ENCODE data around the gene C1QTNF8.

GRCh38 chr16:1144476-1145382 is 48.7 kb upstream of the C1QTNF8 start:
- no peak for TF ChIP-seq ZNF791 (tag by site-specific recombination; IDR thresholded peaks at IDR 0.05)
- TF ChIP-seq, protein P1, sequence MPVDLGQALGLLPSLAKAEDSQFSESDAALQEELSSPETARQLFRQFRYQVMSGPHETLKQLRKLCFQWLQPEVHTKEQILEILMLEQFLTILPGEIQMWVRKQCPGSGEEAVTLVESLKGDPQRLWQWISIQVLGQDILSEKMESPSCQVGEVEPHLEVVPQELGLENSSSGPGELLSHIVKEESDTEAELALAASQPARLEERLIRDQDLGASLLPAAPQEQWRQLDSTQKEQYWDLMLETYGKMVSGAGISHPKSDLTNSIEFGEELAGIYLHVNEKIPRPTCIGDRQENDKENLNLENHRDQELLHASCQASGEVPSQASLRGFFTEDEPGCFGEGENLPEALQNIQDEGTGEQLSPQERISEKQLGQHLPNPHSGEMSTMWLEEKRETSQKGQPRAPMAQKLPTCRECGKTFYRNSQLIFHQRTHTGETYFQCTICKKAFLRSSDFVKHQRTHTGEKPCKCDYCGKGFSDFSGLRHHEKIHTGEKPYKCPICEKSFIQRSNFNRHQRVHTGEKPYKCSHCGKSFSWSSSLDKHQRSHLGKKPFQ (tag by site-specific recombination; IDR thresholded peaks at IDR 0.05) = no peak
- TF ChIP-seq TCF7L2 (IDR thresholded peaks at IDR 0.05; ENCODE audit: borderline replicate concordance, low read depth, low read length) = no peak
- no peak for TF ChIP-seq SALL2 (tag by site-specific recombination; IDR thresholded peaks at IDR 0.05; ENCODE audit: borderline replicate concordance)
- TF ChIP-seq, protein P2, sequence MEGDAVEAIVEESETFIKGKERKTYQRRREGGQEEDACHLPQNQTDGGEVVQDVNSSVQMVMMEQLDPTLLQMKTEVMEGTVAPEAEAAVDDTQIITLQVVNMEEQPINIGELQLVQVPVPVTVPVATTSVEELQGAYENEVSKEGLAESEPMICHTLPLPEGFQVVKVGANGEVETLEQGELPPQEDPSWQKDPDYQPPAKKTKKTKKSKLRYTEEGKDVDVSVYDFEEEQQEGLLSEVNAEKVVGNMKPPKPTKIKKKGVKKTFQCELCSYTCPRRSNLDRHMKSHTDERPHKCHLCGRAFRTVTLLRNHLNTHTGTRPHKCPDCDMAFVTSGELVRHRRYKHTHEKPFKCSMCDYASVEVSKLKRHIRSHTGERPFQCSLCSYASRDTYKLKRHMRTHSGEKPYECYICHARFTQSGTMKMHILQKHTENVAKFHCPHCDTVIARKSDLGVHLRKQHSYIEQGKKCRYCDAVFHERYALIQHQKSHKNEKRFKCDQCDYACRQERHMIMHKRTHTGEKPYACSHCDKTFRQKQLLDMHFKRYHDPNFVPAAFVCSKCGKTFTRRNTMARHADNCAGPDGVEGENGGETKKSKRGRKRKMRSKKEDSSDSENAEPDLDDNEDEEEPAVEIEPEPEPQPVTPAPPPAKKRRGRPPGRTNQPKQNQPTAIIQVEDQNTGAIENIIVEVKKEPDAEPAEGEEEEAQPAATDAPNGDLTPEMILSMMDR (tag by site-specific recombination; IDR thresholded peaks at IDR 0.05) = no peak
- no peak for TF ChIP-seq SP3 (tag by site-specific recombination; IDR thresholded peaks at IDR 0.05)
- TF ChIP-seq ZSCAN16 (tag by site-specific recombination; IDR thresholded peaks at IDR 0.05) = no peak
- no peak for TF ChIP-seq ZNF266 (tag by site-specific recombination; IDR thresholded peaks at IDR 0.05; ENCODE audit: low read depth)
- no peak for TF ChIP-seq ZNF677 (tag by site-specific recombination; IDR thresholded peaks at IDR 0.05)
- no peak for TF ChIP-seq ZNF274 (IDR thresholded peaks at IDR 0.05; ENCODE audit: low read length)
- no peak for TF ChIP-seq ZNF274 (tag by site-specific recombination; IDR thresholded peaks at IDR 0.05; ENCODE audit: borderline replicate concordance)
- TF ChIP-seq, protein P3, sequence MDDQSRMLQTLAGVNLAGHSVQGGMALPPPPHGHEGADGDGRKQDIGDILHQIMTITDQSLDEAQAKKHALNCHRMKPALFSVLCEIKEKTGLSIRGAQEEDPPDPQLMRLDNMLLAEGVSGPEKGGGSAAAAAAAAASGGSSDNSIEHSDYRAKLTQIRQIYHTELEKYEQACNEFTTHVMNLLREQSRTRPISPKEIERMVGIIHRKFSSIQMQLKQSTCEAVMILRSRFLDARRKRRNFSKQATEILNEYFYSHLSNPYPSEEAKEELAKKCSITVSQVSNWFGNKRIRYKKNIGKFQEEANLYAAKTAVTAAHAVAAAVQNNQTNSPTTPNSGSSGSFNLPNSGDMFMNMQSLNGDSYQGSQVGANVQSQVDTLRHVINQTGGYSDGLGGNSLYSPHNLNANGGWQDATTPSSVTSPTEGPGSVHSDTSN (CRISPR knock-in tag; IDR thresholded peaks at IDR 0.05) = no peak
